Lower leg skin (tissue), 3 donors: ENCODE measurements around the gene MYPOP.
"Not testable (repeated sequence)": the region's sequence is repeated elsewhere in the genome, so short reads cannot be mapped to it uniquely, and the experiment has no call there.

ENCODE experiments used
- POLR2A ChIP-seq, 2 donors: fragments of 450-650 bp; IDR thresholded peaks; one replicate each; pipeline ENCODE4 v1.6.1; 2016 to 2017; ENCODE audit warnings: antibody characterized with exemption in 2 of 2, mild to moderate bottlenecking in 1 of 2, moderate library complexity in 1 of 2
- TF ChIP-seq, protein P1 (sequence below), 3 donors: fragments of 450-650 bp; IDR thresholded peaks; one replicate each; pipeline ENCODE4 v1.5.1; 2016; ENCODE audit warnings: antibody characterized with exemption in 3 of 3, mild to moderate bottlenecking in 3 of 3, moderate library complexity in 2 of 3

DNA sequence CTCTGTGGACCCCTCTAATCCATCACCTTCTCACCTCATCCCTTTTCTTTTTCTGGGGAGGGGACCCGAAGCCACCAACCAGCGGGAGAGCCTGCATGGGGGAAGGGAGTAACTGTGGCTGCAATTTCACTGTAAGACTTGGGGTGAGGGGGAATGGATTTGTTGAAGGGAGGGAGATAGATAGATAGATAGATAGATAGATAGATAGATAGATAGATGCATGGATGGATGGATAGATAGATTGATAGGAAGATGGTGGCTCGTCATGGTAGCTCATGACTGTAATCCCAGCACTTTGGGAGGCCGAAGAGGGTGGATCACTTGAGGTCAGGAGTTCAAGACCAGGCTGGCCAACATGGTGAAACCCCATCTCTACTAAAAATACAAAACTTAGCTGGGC lies 35.2 kb downstream of the MYPOP start:
- TF ChIP-seq, protein P1, sequence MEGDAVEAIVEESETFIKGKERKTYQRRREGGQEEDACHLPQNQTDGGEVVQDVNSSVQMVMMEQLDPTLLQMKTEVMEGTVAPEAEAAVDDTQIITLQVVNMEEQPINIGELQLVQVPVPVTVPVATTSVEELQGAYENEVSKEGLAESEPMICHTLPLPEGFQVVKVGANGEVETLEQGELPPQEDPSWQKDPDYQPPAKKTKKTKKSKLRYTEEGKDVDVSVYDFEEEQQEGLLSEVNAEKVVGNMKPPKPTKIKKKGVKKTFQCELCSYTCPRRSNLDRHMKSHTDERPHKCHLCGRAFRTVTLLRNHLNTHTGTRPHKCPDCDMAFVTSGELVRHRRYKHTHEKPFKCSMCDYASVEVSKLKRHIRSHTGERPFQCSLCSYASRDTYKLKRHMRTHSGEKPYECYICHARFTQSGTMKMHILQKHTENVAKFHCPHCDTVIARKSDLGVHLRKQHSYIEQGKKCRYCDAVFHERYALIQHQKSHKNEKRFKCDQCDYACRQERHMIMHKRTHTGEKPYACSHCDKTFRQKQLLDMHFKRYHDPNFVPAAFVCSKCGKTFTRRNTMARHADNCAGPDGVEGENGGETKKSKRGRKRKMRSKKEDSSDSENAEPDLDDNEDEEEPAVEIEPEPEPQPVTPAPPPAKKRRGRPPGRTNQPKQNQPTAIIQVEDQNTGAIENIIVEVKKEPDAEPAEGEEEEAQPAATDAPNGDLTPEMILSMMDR (IDR thresholded peaks at IDR 0.05) = not testable (repeated sequence)
- not testable (repeated sequence) for TF ChIP-seq POLR2A (IDR thresholded peaks at IDR 0.05)
